ENCODE measurements around the gene LBHD1.
A peak's percentile ranks its signal among the peaks of the same experiment; 100 is the strongest.
"Not testable (repeated sequence)": the region's sequence is repeated elsewhere in the genome, so short reads cannot be mapped to it uniquely, and the experiment has no call there.

LBHD1 gene

GRCh38 chr11:62689421-62690183 is 17.5 kb upstream of the LBHD1 start, which contains the start of gene LRRN4CL:
TSS of gene LRRN4CL (minus strand) at chr11:62689530. CDS start at chr11:62688508, 1,022 bp downstream.
- DNase-seq: no peak

GRCh38 chr11:62688491-62688890 is 16.4 kb upstream of the LBHD1 start:
- DNase-seq: no peak

GRCh38 chr11:62687508-62688396 is 15.7 kb upstream of the LBHD1 start:
- no peak for DNase-seq

GRCh38 chr11:62682518-62682917 is 10.5 kb upstream of the LBHD1 start:
- no peak for DNase-seq

- peak; percentile 52 for DNase-seq
Measured at GRCh38 chr11:62680825-62681240, 8.8 kb upstream of the LBHD1 start.

- DNase-seq: peak; percentile 85
Measured at GRCh38 chr11:62678770-62679696, 7.0 kb upstream of the LBHD1 start, which contains the start of gene UBXN1. TSS of gene UBXN1 (minus strand) at chr11:62679073. CDS start at chr11:62678923, 150 bp downstream.

GRCh38 chr11:62678433-62678769 is 6.3 kb upstream of the LBHD1 start:
- no peak for DNase-seq

GRCh38 chr11:62677714-62678113 is 5.6 kb upstream of the LBHD1 start:
- DNase-seq: no peak

- no peak for DNase-seq
Measured at GRCh38 chr11:62677156-62677555, 5.1 kb upstream of the LBHD1 start.

- DNase-seq: no peak
Measured at GRCh38 chr11:62676698-62677097, 4.6 kb upstream of the LBHD1 start.

GRCh38 chr11:62675415-62675814 is 3.3 kb upstream of the LBHD1 start:
- DNase-seq: not testable (repeated sequence)

- DNase-seq: no peak
Measured at GRCh38 chr11:62673196-62673525, 1.1 kb upstream of the LBHD1 start.

- DNase-seq: no peak
Measured at GRCh38 chr11:62671236-62671607, 845 bp downstream of the LBHD1 start.

- DNase-seq: no peak
Measured at GRCh38 chr11:62669420-62670161, 2.5 kb downstream of the LBHD1 start.

- no peak for DNase-seq
Measured at GRCh38 chr11:62667460-62667859, 4.6 kb downstream of the LBHD1 start.

GRCh38 chr11:62666259-62666926 is 5.7 kb downstream of the LBHD1 start:
- DNase-seq: no peak

GRCh38 chr11:62665599-62666258 is 6.3 kb downstream of the LBHD1 start:
- DNase-seq: peak; percentile 68

GRCh38 chr11:62665075-62665598 is 6.9 kb downstream of the LBHD1 start, which contains the start of the genes C11orf98 and CSKMT:
TSS of gene C11orf98 (minus strand) at chr11:62665210. CDS start at chr11:62665169, 41 bp downstream.
TSS of gene CSKMT (plus strand) at chr11:62665312. CDS start at chr11:62665880, 568 bp downstream.
- peak; percentile 95 for DNase-seq

- peak; percentile 60 for DNase-seq
Measured at GRCh38 chr11:62664405-62665074, 7.5 kb downstream of the LBHD1 start.

Measured in CD4-positive, alpha-beta T cell treated with Interleukin-17A for 4 hours (primary cell).